Gastroesophageal sphincter (tissue), 4 donors: ENCODE data around the gene ZBED3. TPM values are rescaled to one million over a fixed set of nuclear protein-coding genes. Genes with fewer than 3 reads are reported as not detected.

Experiments used
- ATAC-seq: fragments of 150-250 bp; one replicate; pipeline ENCODE4 v1.9.1; 2016; ENCODE audit warnings: mild to moderate bottlenecking, moderate library complexity
- H3K27ac ChIP-seq, 4 donors: fragments of 200-600 bp; sonication (generic) in 3 of 4; 1 replicate in 3 of 4; 2 replicates in 1 of 4; pipeline ENCODE4 v1.5.1; 2016 to 2019
- H3K27me3 ChIP-seq: fragments of 200-600 bp; sonication (generic); one replicate; pipeline ENCODE4 v1.5.1; 2019
- H3K36me3 ChIP-seq, 2 donors: fragments of 200-600 bp; sonication (generic); one replicate each; pipeline ENCODE4 v1.5.1; 2019; ENCODE audit warnings: control low read depth in 1 of 2
- H3K4me1 ChIP-seq, 3 donors: fragments of 200-600 bp; sonication (generic); 1 replicate in 2 of 3; 2 replicates in 1 of 3; pipeline ENCODE4 v1.5.1; 2016 to 2019; ENCODE audit warnings: control low read depth in 2 of 3
- H3K4me3 ChIP-seq, 2 donors: fragments of 200-600 bp; sonication (generic); one replicate each; pipeline ENCODE4 v1.5.1; 2019; ENCODE audit warnings: mild to moderate bottlenecking in 1 of 2, moderate library complexity in 1 of 2
- H3K9me3 ChIP-seq, 3 donors: fragments of 200-600 bp; sonication (generic); one replicate each; pipeline ENCODE4 v1.5.1; 2017 to 2019; ENCODE audit warnings: control low read depth in 2 of 3
- EP300 ChIP-seq: sonication (generic); formaldehyde crosslinking; IDR thresholded peaks from one replicate; pipeline ENCODE4 v1.6.1; 2017; ENCODE audit warnings: antibody characterized with exemption, mild to moderate bottlenecking
- POLR2A ChIP-seq, 2 donors: fragments of 450-650 bp; IDR thresholded peaks; one replicate each; pipeline ENCODE4 v1.6.1; 2017; ENCODE audit warnings: antibody characterized with exemption in 2 of 2, mild to moderate bottlenecking in 2 of 2, moderate library complexity in 1 of 2
- POLR2AphosphoS5 ChIP-seq: sonication (generic); formaldehyde crosslinking; IDR thresholded peaks from one replicate; pipeline ENCODE4 v1.6.1; 2017; ENCODE audit warnings: antibody characterized with exemption
- WGBS, 2 donors: methylation state at CpG; one replicate each; pipeline ENCODE4 v1.1.5; 2018; ENCODE audit warnings: low coverage in 1 of 2; 5-methylcytosine and 5-hydroxymethylcytosine counted together
- total RNA-seq, 4 donors: library from RNA; depleted of rRNA; stranded (reverse); fragments of >200 nt; gene quantifications; one replicate each; pipeline ENCODE4 v1.1.0, GENCODE V29; 2016
- TF ChIP-seq, protein P1 (sequence below), 4 experiments: fragments of 200-600 bp in 2 of 4; fragments of 450-650 bp in 2 of 4; sonication (generic) in 1 of 4; IDR thresholded peaks; one replicate each; pipeline ENCODE4 v1.5.1; 2017 to 2019; ENCODE audit warnings: antibody characterized with exemption in 4 of 4, mild to moderate bottlenecking in 2 of 4, moderate library complexity in 2 of 4

ZBED3 gene, protein sequence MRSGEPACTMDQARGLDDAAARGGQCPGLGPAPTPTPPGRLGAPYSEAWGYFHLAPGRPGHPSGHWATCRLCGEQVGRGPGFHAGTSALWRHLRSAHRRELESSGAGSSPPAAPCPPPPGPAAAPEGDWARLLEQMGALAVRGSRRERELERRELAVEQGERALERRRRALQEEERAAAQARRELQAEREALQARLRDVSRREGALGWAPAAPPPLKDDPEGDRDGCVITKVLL
- 10 to 100 TPM in 2 of 4 donors, 1 to 10 TPM in 2; 3.2 to 16.2 (median 9.2) TPM for total RNA-seq

DNA sequence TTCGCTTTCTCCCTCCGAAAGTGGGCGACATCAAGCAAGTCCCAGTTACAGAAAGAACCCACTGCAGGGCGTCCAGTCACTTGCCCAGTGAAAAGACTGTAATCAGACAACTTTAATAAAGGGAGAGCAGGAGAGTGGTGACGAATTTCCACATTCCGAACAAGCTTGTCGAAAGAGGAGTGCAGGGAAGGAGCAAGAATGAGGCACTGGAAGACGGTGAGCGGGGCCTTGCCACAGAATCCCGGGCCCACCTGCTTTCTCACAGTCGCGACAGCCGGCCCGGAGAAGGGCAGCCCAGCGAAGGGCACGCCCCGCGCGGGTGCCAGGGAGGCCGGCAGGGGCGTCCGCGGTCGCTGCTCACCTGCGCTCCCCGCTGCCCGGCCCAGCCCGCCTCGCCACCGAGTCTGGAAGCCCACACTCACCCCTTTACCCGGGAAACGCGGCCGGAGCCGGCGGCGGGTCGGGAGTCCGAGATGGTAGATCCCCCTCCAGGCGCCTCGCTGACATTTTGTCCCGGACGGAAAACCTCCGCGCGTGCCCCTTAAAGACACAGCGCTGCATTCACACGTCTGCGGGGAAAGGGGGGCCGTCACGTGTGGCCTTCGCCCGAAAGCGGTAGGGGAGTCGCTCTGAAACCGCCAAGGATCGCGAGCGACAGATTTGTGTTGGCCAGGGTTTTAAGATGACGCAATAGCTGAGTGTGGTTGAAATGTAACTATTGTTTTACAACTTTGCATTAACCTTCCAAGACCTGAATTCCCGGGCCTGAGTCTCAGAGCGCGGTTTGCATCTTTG lies at the start of gene ZBED3:
Gene ZBED3 (minus strand): TSS at position 597 of the 795 bp plus-strand sequence. CDS start 9,407 bp downstream, outside the sequence.
- Histone ChIP-seq H3K27me3 (no peaks in the 10 kb centered on the region), H3K27ac (peak within 1 kb of the TSS; percentile 84 to 95 (median 92)), H3K9me3 (no peaks in the 10 kb centered on the region), H3K36me3 (peaks cover 0 to 10% of the 10 kb centered on the region in 2 donors), H3K4me3 (peak within 1 kb of the TSS; percentile 79 to 84), H3K4me1 (peaks cover 0 to 31% (median 8%) of the 10 kb centered on the region in 3 donors)
- WGBS, 2 donors: 0 to 3% methylated on average over 6 to 15 of the region's 63 CpGs
- peak; percentile 86 for ATAC-seq
- peak; percentile 42 for TF ChIP-seq POLR2AphosphoS5
- TF ChIP-seq POLR2A (IDR thresholded peaks at IDR 0.05): peak; percentile 23 to 25
- TF ChIP-seq EP300: no peak
- TF ChIP-seq, protein P1, sequence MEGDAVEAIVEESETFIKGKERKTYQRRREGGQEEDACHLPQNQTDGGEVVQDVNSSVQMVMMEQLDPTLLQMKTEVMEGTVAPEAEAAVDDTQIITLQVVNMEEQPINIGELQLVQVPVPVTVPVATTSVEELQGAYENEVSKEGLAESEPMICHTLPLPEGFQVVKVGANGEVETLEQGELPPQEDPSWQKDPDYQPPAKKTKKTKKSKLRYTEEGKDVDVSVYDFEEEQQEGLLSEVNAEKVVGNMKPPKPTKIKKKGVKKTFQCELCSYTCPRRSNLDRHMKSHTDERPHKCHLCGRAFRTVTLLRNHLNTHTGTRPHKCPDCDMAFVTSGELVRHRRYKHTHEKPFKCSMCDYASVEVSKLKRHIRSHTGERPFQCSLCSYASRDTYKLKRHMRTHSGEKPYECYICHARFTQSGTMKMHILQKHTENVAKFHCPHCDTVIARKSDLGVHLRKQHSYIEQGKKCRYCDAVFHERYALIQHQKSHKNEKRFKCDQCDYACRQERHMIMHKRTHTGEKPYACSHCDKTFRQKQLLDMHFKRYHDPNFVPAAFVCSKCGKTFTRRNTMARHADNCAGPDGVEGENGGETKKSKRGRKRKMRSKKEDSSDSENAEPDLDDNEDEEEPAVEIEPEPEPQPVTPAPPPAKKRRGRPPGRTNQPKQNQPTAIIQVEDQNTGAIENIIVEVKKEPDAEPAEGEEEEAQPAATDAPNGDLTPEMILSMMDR (IDR thresholded peaks at IDR 0.05): peak in 2 of 4 experiments; percentile 25 to 37

DNA sequence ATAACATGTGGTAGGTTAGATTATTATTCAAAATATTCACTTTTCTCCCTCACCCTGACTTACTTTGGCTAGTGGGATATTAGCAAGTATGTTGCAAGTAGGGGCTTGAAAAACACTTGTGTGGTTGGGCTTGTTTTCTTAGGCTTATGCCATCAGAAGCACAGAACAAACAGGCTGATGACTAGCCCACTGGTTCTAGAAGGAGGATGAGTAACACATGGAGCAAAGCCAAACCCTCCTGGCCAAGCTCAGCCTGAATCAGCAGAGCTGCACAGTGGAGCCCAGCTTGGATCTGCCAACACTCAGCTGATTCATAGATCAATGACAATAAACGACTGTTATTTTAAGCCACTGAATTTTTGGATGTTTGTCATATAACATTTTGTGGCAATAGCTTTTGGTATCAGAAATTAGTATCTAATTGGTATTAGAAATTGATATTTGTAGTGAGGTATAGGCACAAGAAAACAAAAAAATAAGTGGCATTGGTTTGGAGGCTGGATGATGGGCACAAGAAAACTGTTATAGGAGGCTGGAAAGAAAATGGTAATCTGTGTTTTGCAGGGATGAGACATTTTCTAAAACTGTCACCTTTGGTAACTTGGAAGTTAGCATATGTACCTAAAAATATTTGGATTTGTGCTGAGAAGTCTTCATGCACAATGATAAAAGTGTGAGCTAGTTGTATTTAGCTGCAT lies 46.1 kb upstream of the ZBED3 start:
- ATAC-seq: peak; percentile 93
- Histone ChIP-seq H3K27ac (no peak overlapping the region), H3K36me3 (no peaks in the 10 kb centered on the region), H3K27me3 (no peaks in the 10 kb centered on the region), H3K4me1 (peaks cover 0 to 8% (median 0%) of the 10 kb centered on the region in 3 donors), H3K4me3 (no peak overlapping the region), H3K9me3 (no peaks in the 10 kb centered on the region)
- 10 to 11% methylated on average over 1 of the region's 1 CpG for WGBS, 2 donors
- TF ChIP-seq EP300: no peak
- TF ChIP-seq POLR2AphosphoS5: peak; percentile 58

DNA sequence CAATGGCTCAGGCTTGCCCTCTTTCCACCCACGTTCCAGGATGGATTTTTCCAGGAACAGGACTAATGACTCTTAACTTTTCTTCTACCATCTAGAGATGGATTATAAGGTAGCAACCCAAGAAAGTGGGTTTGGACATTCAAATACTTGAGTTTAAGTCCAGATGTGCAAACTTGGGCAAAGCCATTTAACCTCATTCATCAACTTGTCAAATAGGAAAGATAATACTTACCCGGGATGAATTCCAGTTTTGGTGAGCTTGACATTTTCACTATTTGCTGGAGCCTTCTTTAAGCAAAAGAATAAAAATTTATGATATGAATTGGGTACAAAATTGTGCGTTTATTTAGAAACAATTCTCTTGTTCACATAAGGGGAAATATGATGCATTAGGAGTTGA lies 44.3 kb upstream of the ZBED3 start:
- no peak overlapping the region for H3K27ac ChIP-seq
- no peak for TF ChIP-seq EP300
- TF ChIP-seq POLR2AphosphoS5: no peak
- no peak for TF ChIP-seq POLR2A (IDR thresholded peaks at IDR 0.05)
- TF ChIP-seq, protein P1 (IDR thresholded peaks at IDR 0.05): no peak

DNA sequence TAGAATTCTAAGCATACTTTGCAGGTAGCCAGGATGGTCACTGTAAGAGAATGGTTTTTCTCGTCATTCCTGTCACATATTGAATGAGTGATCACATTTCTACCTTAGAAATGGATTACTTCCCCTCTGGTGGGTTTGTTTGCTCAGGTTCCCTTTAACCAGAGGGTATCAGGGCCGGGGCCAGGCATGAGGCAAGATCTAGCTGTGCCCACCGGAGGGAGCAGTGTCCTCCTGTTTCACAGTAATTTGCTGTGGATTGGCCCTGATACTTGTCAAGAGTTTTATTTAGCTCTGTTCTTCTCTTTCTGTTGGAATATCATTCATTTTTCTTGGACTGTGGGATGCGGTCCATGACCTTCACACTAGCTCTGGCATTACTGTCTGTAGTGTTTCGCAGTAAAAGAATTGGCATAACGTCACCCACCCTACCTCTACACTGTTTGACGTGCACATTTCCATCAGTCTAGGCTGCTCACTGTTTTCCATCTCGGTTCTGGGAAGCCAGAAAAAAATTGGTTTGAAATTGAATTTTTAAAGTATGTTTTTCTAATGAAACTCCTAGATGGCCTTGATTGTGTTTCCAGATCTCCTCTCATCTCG lies 42.4 kb upstream of the ZBED3 start:
- Histone ChIP-seq H3K27me3 (no peaks in the 10 kb centered on the region), H3K36me3 (no peaks in the 10 kb centered on the region), H3K4me1 (peaks cover 0 to 8% (median 0%) of the 10 kb centered on the region in 3 donors), H3K27ac (no peak overlapping the region), H3K4me3 (no peak overlapping the region), H3K9me3 (no peaks in the 10 kb centered on the region)
- no peak for ATAC-seq
- TF ChIP-seq POLR2A (IDR thresholded peaks at IDR 0.05): no peak
- TF ChIP-seq, protein P1 (IDR thresholded peaks at IDR 0.05): no peak
- no peak for TF ChIP-seq EP300
- TF ChIP-seq POLR2AphosphoS5: no peak
- WGBS, 2 donors: 69 to 84% methylated on average over 9 of the region's 9 CpGs

More for the DNA sequence above, 44.3 kb upstream of the ZBED3 start:
- no peaks in the 10 kb centered on the region for H3K36me3 ChIP-seq
- H3K9me3 ChIP-seq: no peaks in the 10 kb centered on the region
- H3K27me3 ChIP-seq: no peaks in the 10 kb centered on the region
- 48 to 64% methylated on average over 2 to 3 of the region's 3 CpGs for WGBS, 2 donors
- H3K4me3 ChIP-seq: no peak overlapping the region
- peaks cover 0 to 8% (median 0%) of the 10 kb centered on the region in 3 donors for H3K4me1 ChIP-seq
- no peak for ATAC-seq
